ENCODE data around the gene DENND1A.

Gene DENND1A

DNA sequence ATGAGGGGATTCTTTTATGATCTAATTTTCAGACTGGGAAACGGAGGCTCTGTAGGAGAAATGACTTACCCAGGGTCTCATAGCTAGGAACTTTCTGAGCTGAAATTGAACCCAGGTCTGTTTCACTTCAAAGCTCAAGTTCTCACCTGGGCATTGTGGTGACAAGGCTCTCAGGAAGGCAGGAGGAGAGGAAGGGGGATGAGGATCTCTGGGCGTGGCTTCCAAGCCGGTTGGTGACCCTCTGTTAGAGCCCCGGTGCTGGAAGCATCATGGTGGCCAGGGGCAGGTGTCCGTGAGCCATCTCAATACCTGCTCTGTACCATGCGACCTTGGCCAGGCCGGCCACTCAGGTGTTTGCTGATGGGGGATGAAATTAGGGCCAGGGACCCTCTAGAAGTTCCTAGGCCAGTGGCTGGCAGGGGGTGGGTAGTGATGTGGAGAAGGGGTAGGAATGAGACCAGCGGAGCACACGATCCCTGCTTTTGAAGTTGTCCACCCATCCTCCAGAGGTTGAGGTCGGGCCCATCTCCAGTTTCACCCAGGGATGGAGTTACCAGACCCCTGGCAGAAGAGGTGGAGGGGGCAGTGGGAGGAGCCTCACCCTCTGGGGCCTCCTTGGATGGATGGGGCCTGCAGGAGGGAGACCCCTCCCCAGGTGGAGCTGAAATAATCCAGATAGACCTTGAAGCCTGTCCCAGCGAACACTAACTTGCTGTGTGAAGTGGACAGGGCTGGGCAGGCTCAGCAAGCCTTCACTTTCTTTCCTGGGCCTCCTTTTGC, 568.0 kb downstream of the DENND1A start:
- no peak for DNase-seq (ENCODE audit: low read depth, low spot score)
- no peak overlapping the region for H3K9ac ChIP-seq (ENCODE audit: insufficient read length, low read depth)
- peaks cover 11% of the 10 kb centered on the region for H3K36me3 ChIP-seq (ENCODE audit: insufficient read depth, insufficient read length, low read length)
- H3K9me3 ChIP-seq (ENCODE audit: insufficient read depth, low read length): no peaks in the 10 kb centered on the region
- no peaks in the 10 kb centered on the region for H3K27me3 ChIP-seq (ENCODE audit: insufficient read depth, insufficient read length)
- H3K4me3 ChIP-seq (ENCODE audit: insufficient read length, low read depth): no peak overlapping the region
- TF ChIP-seq SUZ12 (IDR thresholded peaks at IDR 0.05; ENCODE audit: extremely low read depth, insufficient read depth, insufficient read length): no peak
- no peak for TF ChIP-seq YY1 (IDR thresholded peaks at IDR 0.05; ENCODE audit: insufficient read depth, insufficient read length)
- no peak for TF ChIP-seq ZNF274 (IDR thresholded peaks at IDR 0.05; ENCODE audit: low read depth, low read length)
- peaks cover 40% of the 10 kb centered on the region for H3K4me1 ChIP-seq (ENCODE audit: insufficient read depth, insufficient read length)

DNA sequence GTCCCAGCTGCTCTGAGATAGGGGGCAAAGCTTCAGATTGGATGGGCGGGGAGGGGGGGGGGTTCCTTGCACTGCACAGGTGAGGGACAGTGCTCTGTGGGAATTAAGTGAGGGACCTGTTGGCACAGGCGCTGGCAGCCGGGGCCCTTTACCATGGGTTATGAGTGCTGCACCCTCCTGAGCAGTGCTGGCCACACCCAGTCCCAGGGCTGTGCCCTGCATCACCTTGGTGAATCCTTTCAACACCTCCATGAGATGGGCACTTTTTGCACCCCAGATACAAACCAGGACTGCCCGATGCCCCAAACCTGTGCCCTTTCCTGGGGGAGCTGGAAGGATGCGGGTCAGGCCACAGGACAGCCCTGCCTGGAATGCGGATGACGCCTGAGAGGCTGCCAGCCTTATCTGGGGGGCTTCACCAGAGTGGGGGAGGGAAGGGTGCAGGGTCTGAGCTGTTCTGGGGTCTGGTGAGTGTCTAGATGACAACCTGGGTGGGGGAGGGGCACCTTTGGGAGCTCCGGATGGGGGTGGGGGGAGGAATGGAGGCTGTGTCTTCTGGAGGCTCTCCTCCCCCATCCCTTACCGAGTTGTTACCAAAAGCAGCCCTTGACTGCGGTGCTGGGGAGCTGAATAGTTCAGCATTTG, 568.7 kb downstream of the DENND1A start:
- no peak for DNase-seq (ENCODE audit: low read depth, low spot score)
- no peaks in the 10 kb centered on the region for H3K9me3 ChIP-seq (ENCODE audit: insufficient read depth, low read length)
- no peak for TF ChIP-seq YY1 (IDR thresholded peaks at IDR 0.05; ENCODE audit: insufficient read depth, insufficient read length)
- TF ChIP-seq ZNF274 (IDR thresholded peaks at IDR 0.05; ENCODE audit: low read depth, low read length): no peak
- no peak for TF ChIP-seq SUZ12 (IDR thresholded peaks at IDR 0.05; ENCODE audit: extremely low read depth, insufficient read depth, insufficient read length)
- H3K4me3 ChIP-seq (ENCODE audit: insufficient read length, low read depth): no peak overlapping the region
- peaks cover 45% of the 10 kb centered on the region for H3K4me1 ChIP-seq (ENCODE audit: insufficient read depth, insufficient read length)
- peaks cover 11% of the 10 kb centered on the region for H3K36me3 ChIP-seq (ENCODE audit: insufficient read depth, insufficient read length, low read length)
- no peaks in the 10 kb centered on the region for H3K27me3 ChIP-seq (ENCODE audit: insufficient read depth, insufficient read length)
- H3K9ac ChIP-seq (ENCODE audit: insufficient read length, low read depth): peak overlapping the region; percentile 39

DNA sequence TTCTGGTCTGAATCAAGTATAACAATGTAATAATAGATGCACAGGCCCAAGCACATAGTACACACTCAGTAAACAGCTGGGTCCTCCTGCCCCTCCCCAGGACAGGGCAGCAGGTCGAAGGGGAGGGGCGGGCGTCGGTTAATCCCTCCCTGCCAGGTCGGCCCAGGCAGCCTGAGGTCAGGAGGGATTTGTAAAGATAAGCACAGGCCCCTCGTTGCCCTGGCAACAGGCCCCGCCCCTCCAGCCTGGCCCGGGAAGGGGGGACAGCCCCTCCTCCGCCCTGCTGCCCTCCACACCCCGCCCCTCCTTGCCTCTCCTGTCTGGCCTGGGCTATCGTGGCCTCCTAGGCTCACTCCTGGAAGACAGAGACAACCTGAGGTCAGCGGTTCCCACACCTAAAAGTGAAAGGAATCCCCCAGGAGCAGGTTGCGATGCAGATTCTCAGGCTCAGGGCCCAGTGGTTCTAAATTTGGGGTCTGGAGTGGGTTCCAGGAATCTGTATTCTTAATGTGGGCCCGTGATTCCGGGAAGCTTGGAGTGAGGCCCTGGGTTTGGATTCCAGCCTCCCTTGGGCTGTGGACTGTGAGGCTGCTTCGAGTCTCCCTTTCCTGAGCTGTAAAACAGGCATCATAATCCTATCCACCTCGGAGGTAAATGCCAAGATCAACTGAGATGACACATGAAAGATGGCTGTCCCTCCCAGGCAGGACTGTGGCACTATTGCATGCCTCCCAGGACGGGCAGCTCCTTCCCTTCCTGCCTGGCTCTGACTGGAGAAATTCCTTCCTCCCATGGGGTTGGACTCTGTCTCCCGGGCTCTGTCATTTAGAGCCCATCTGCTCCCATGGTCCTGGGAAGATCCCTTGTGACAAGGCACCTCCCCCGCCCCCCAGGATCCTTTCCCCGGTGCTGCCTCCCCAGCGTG, 569.5 kb downstream of the DENND1A start:
- peaks cover 40% of the 10 kb centered on the region for H3K4me1 ChIP-seq (ENCODE audit: insufficient read depth, insufficient read length)
- no peak overlapping the region for H3K4me3 ChIP-seq (ENCODE audit: insufficient read length, low read depth)
- H3K36me3 ChIP-seq (ENCODE audit: insufficient read depth, insufficient read length, low read length): peaks cover 8% of the 10 kb centered on the region
- TF ChIP-seq ZNF274 (IDR thresholded peaks at IDR 0.05; ENCODE audit: low read depth, low read length) (no peak), YY1 (IDR thresholded peaks at IDR 0.05; ENCODE audit: insufficient read depth, insufficient read length) (no peak), SUZ12 (IDR thresholded peaks at IDR 0.05; ENCODE audit: extremely low read depth, insufficient read depth, insufficient read length) (no peak)
- DNase-seq (ENCODE audit: low read depth, low spot score): peak; percentile 97
- H3K9me3 ChIP-seq (ENCODE audit: insufficient read depth, low read length): no peaks in the 10 kb centered on the region
- no peaks in the 10 kb centered on the region for H3K27me3 ChIP-seq (ENCODE audit: insufficient read depth, insufficient read length)
- H3K9ac ChIP-seq (ENCODE audit: insufficient read length, low read depth): peak overlapping the region; percentile 54

DNA sequence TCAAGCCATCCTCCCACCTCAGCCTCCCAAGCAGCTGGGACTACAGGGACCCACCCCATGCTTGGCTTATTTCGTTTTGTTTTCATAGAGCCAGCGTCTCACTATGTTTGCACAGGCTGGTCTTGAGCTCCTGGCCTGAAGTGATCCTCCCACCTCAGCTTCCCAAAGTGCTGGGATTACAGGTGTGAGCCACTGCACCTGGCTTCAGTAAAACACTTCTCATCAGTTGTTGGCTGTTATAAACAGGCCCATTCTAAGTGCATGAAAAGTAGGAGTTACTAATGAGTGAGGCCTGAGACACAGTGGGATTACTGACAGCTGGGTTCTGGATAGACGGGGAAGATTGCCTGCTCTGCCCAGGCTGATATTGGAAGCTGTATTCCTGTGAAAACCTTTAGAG, 570.4 kb downstream of the DENND1A start:
- H3K9ac ChIP-seq (ENCODE audit: insufficient read length, low read depth): no peak overlapping the region
- H3K4me3 ChIP-seq (ENCODE audit: insufficient read length, low read depth): no peak overlapping the region
- peaks cover 40% of the 10 kb centered on the region for H3K4me1 ChIP-seq (ENCODE audit: insufficient read depth, insufficient read length)
- no peak for TF ChIP-seq SUZ12 (IDR thresholded peaks at IDR 0.05; ENCODE audit: extremely low read depth, insufficient read depth, insufficient read length)
- TF ChIP-seq YY1 (IDR thresholded peaks at IDR 0.05; ENCODE audit: insufficient read depth, insufficient read length): no peak
- TF ChIP-seq ZNF274 (IDR thresholded peaks at IDR 0.05; ENCODE audit: low read depth, low read length): no peak
- H3K36me3 ChIP-seq (ENCODE audit: insufficient read depth, insufficient read length, low read length): peaks cover 8% of the 10 kb centered on the region
- H3K9me3 ChIP-seq (ENCODE audit: insufficient read depth, low read length): no peaks in the 10 kb centered on the region
- no peak for DNase-seq (ENCODE audit: low read depth, low spot score)
- no peaks in the 10 kb centered on the region for H3K27me3 ChIP-seq (ENCODE audit: insufficient read depth, insufficient read length)

DNA sequence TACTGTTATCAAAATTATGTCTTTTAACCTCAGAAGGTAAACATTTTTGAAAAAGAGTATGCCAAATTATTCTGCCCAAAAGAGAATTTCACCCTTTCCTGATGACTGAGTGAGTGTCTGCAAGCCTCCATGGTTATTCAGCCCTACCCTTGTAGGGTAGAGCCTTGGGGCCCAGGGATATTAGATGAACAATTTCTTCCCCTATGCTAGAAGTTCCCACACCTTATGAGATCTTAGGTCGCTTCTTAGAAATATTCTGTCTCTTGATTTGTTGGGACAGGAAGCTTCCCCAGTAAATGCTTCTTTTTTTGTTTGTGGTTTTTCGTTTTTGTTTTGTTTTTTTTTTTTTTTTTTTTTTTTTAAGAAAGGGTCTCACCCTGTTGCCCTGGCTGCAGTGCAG, 570.8 kb downstream of the DENND1A start:
- TF ChIP-seq ZNF274 (IDR thresholded peaks at IDR 0.05; ENCODE audit: low read depth, low read length) (no peak), SUZ12 (IDR thresholded peaks at IDR 0.05; ENCODE audit: extremely low read depth, insufficient read depth, insufficient read length) (no peak), YY1 (IDR thresholded peaks at IDR 0.05; ENCODE audit: insufficient read depth, insufficient read length) (no peak)
- DNase-seq (ENCODE audit: low read depth, low spot score): no peak
- Histone ChIP-seq H3K9ac (ENCODE audit: insufficient read length, low read depth) (peak overlapping the region; percentile 2), H3K4me1 (ENCODE audit: insufficient read depth, insufficient read length) (peaks cover 38% of the 10 kb centered on the region), H3K27me3 (ENCODE audit: insufficient read depth, insufficient read length) (no peaks in the 10 kb centered on the region), H3K36me3 (ENCODE audit: insufficient read depth, insufficient read length, low read length) (peaks cover 8% of the 10 kb centered on the region), H3K4me3 (ENCODE audit: insufficient read length, low read depth) (no peak overlapping the region), H3K9me3 (ENCODE audit: insufficient read depth, low read length) (no peaks in the 10 kb centered on the region)

DNA sequence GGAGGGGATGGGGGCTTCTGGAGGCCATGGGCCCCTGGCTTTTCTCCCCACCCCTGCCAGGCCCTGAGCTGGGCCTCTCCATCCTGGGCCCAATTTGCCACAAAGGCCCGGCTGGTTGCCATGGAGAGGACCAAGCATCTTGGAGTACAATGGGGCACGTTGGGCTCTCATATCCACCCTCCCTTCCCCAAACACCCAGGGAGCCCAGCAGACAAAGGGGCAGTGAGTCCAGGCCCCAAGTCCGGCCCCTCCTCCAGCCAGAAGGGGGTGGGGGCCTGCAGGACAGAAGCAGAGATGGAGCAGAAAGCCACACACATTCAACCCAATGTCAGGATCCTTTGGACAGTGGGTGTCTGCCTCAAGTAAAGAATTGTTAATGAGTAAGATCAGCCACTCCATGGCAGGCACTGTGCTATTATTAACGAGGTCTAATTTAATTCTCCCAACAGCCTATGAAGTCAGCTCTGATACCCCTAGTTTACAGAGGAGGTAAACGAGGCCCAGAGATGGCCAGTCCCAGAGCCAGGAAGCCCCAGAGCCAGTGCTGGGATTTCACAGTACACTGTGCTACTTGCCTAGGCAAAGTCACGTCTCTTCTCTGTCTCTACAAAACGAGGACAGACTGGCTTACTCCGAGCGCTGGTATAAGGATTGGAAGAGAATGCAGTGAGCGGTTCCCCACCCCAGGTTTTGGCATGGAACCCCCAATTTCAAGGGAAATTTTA, 571.6 kb downstream of the DENND1A start:
- no peak for DNase-seq (ENCODE audit: low read depth, low spot score)
- H3K36me3 ChIP-seq (ENCODE audit: insufficient read depth, insufficient read length, low read length): peaks cover 6% of the 10 kb centered on the region
- peak overlapping the region; percentile 70 for H3K9ac ChIP-seq (ENCODE audit: insufficient read length, low read depth)

More for the DNA sequence above, 571.6 kb downstream of the DENND1A start:
- peaks cover 4% of the 10 kb centered on the region for H3K27me3 ChIP-seq (ENCODE audit: insufficient read depth, insufficient read length)
- H3K4me3 ChIP-seq (ENCODE audit: insufficient read length, low read depth): no peak overlapping the region
- H3K4me1 ChIP-seq (ENCODE audit: insufficient read depth, insufficient read length): peaks cover 38% of the 10 kb centered on the region
- no peak for TF ChIP-seq ZNF274 (IDR thresholded peaks at IDR 0.05; ENCODE audit: low read depth, low read length)
- TF ChIP-seq SUZ12 (IDR thresholded peaks at IDR 0.05; ENCODE audit: extremely low read depth, insufficient read depth, insufficient read length): no peak
- no peak for TF ChIP-seq YY1 (IDR thresholded peaks at IDR 0.05; ENCODE audit: insufficient read depth, insufficient read length)
- H3K9me3 ChIP-seq (ENCODE audit: insufficient read depth, low read length): no peaks in the 10 kb centered on the region

Measured in NT2/D1 (cell line).